Spleen (tissue), 7 donors: ENCODE measurements around the gene PRDX4.

Experiments used
- CTCF ChIP-seq, 11 experiments: fragments of 200-600 bp in 7 of 11; fragments of 450-650 bp in 4 of 11; sonication (generic) in 4 of 11; IDR thresholded peaks in 8 of 11; conservative IDR thresholded peaks in 3 of 11; 1 replicate in 7 of 11; 2 replicates in 4 of 11; pipeline versions ENCODE4 v1.4.0 to v1.8.0; 2016 to 2021; ENCODE audit warnings: antibody characterized with exemption in 11 of 11, inconsistent platforms in 4 of 11, mild to moderate bottlenecking in 1 of 11
- POLR2A ChIP-seq, 3 donors: fragments of 450-650 bp; IDR thresholded peaks; one replicate each; pipeline ENCODE4 v1.5.1; 2017; ENCODE audit warnings: antibody characterized with exemption in 3 of 3, mild to moderate bottlenecking in 1 of 3
- POLR2AphosphoS5 ChIP-seq, 3 donors: sonication (generic); formaldehyde crosslinking; IDR thresholded peaks; one replicate each; pipeline ENCODE4 v1.5.1; 2017; ENCODE audit warnings: antibody characterized with exemption in 3 of 3
- donor health status: DM: no; HTN: no; CAD: no; lungs with moderate emphysema.
- donor health status: DM: no; HTN: no; CAD: no.
- donor health status: DM: no; HTN: no; CAD: no.

- no peak for TF ChIP-seq CTCF (IDR thresholded peaks at IDR 0.05 in 8 of 11, conservative IDR thresholded peaks at IDR 0.05 in 3 of 11)
- TF ChIP-seq POLR2AphosphoS5 (IDR thresholded peaks at IDR 0.05), result no peak
- TF ChIP-seq POLR2A (IDR thresholded peaks at IDR 0.05), result no peak
These were observed 64.7 kb downstream of the PRDX4 start for GRCh38 chrX:23731951-23732350.
